ENCODE results near the gene SETD1A. TPM values are rescaled to one million over a fixed set of nuclear protein-coding genes. Genes with fewer than 3 reads are reported as not detected.
A peak's percentile ranks its signal among the peaks of the same experiment; 100 is the strongest.

Gene SETD1A
- total RNA-seq, 1 donor from 2014 or later: 11.0 TPM

- DNase-seq (no peak), ATAC-seq (no peak)
- intact Hi-C loops (cut with micrococcal nuclease): no loop called here
Measured at GRCh38 chr16:30976486-30976885, 18.9 kb downstream of the SETD1A start.

- intact Hi-C loops (cut with micrococcal nuclease): no loop called here
- DNase-seq (no peak), ATAC-seq (no peak)
Measured at GRCh38 chr16:30977502-30977901, 19.9 kb downstream of the SETD1A start.

GRCh38 chr16:30979170-30980022 is 21.8 kb downstream of the SETD1A start:
- intact Hi-C loops (cut with micrococcal nuclease): loop anchor here (10.0 kb wide), 2 partner anchors 465 to 885 kb away; partner anchors contain the start of gene ZNF843
- ATAC-seq (no peak), DNase-seq (no peak)

GRCh38 chr16:30980023-30980371 is 22.4 kb downstream of the SETD1A start:
- no peak for DNase-seq
- intact Hi-C loops (cut with micrococcal nuclease): loop anchor here (10.0 kb wide), 2 partner anchors 465 to 885 kb away; partner anchors contain the start of gene ZNF843
- ATAC-seq: no peak

- ATAC-seq: no peak
- intact Hi-C loops (cut with micrococcal nuclease): loop anchor here (10.0 kb wide), 2 partner anchors 464 to 884 kb away; partner anchors contain the start of gene ZNF843
- no peak for DNase-seq
Measured at GRCh38 chr16:30980434-30980833, 22.9 kb downstream of the SETD1A start.

- DNase-seq (no peak), ATAC-seq (no peak)
- intact Hi-C loops (cut with micrococcal nuclease): loop anchor here (10.0 kb wide), 2 partner anchors 464 to 884 kb away; partner anchors contain the start of gene ZNF843
Measured at GRCh38 chr16:30980959-30981358, 23.4 kb downstream of the SETD1A start.

- intact Hi-C loops (cut with micrococcal nuclease): loop anchor here (10.0 kb wide), 2 partner anchors 462 to 882 kb away; partner anchors contain the start of gene ZNF843
- ATAC-seq (peak; percentile 15), DNase-seq (no peak)
Measured at GRCh38 chr16:30982548-30983288, 25.2 kb downstream of the SETD1A start.

- no peak for ATAC-seq
- no peak for DNase-seq
- intact Hi-C loops (cut with micrococcal nuclease): loop anchor here (10.0 kb wide), 2 partner anchors 461 to 881 kb away; partner anchors contain the start of gene ZNF843
Measured at GRCh38 chr16:30983289-30983889, 25.8 kb downstream of the SETD1A start.

- DNase-seq: no peak
- intact Hi-C loops (cut with micrococcal nuclease): loop anchor here (10.0 kb wide), 2 partner anchors 461 to 881 kb away; partner anchors contain the start of gene ZNF843
- ATAC-seq: no peak
Measured at GRCh38 chr16:30983898-30984610, 26.5 kb downstream of the SETD1A start.

- DNase-seq (peak; percentile 95), ATAC-seq (peak; percentile 93)
- intact Hi-C loops (cut with micrococcal nuclease): loop anchor here (10.0 kb wide), 2 partner anchors 460 to 880 kb away; partner anchors contain the start of gene ZNF843
Measured at GRCh38 chr16:30984669-30985400, 27.3 kb downstream of the SETD1A start, which contains the start of gene HSD3B7. HSD3B7 (plus strand) TSS chr16:30985207; CDS start chr16:30985659, 452 bp downstream.

GRCh38 chr16:30985401-30986128 is 28.0 kb downstream of the SETD1A start:
- intact Hi-C loops (cut with micrococcal nuclease): loop anchor here (10.0 kb wide), 2 partner anchors 459 to 879 kb away; partner anchors contain the start of gene ZNF843
- ATAC-seq (peak; percentile 45), DNase-seq (peak; percentile 50)

- ATAC-seq: no peak
- intact Hi-C loops (cut with micrococcal nuclease): loop anchor here (10.0 kb wide), 2 partner anchors 458 to 878 kb away; partner anchors contain the start of gene ZNF843
- DNase-seq: no peak
Measured at GRCh38 chr16:30986129-30986991, 28.8 kb downstream of the SETD1A start.

GRCh38 chr16:30987581-30988190 is 30.1 kb downstream of the SETD1A start:
- ATAC-seq (no peak), DNase-seq (no peak)
- intact Hi-C loops (cut with micrococcal nuclease): loop anchor here (10.0 kb wide), 2 partner anchors 457 to 877 kb away; partner anchors contain the start of gene ZNF843

GRCh38 chr16:30989469-30990047 is 32.0 kb downstream of the SETD1A start:
- intact Hi-C loops (cut with micrococcal nuclease): loop anchor here (10.0 kb wide), 2 partner anchors 455 to 875 kb away; partner anchors contain the start of gene ZNF843
- DNase-seq: no peak

GRCh38 chr16:30990105-30990504 is 32.6 kb downstream of the SETD1A start:
- ATAC-seq (no peak), DNase-seq (no peak)
- intact Hi-C loops (cut with micrococcal nuclease): no loop called here

More at GRCh38 chr16:30989469-30990047, 32.0 kb downstream of the SETD1A start:
- no peak for ATAC-seq
